WTC11 (cell line): Measurements from ENCODE around the gene ZBTB48. TPM values are rescaled to one million over a fixed set of nuclear protein-coding genes. Genes with fewer than 3 reads are reported as not detected.
A peak's percentile ranks its signal among the peaks of the same experiment; 100 is the strongest.

ENCODE experiments used
- ATAC-seq: fragments of 200-7000 bp; cut with Tn5 transposase; 2 replicates; pipeline ENCODE4 v1.10.0; 2021; ENCODE audit warnings: mild to moderate bottlenecking, moderate library complexity
- CTCF ChIA-PET: fragments of 300-600 bp; sonication (Branson Sonifier 250); formaldehyde crosslinking; loops from one replicate; lab custom pipeline; 2021; ENCODE audit warnings: antibody characterized with exemption; lab: Charles Lee
- POLR2A ChIA-PET: fragments of 350-600 bp; sonication (Branson Sonifier 250); formaldehyde crosslinking; loops from one replicate; lab custom pipeline; 2021; ENCODE audit warnings: antibody characterized with exemption; lab: Charles Lee
- DNase-seq: peaks from one replicate; pipeline ENCODE4 v3.0.0; 2021; ENCODE audit warnings: low spot score
- H3K27ac Mint-ChIP-seq: 2 replicates; pipeline ENCODE4 v1.8.0; 2021; ENCODE audit warnings: mixed read lengths
- H3K27me3 Mint-ChIP-seq: 2 replicates; pipeline ENCODE4 v1.8.0; 2021; ENCODE audit warnings: low read depth, mild to moderate bottlenecking, moderate library complexity, mixed read lengths
- H3K36me3 Mint-ChIP-seq: 2 replicates; pipeline ENCODE4 v1.8.0; 2021; ENCODE audit warnings: mixed read lengths
- H3K4me1 Mint-ChIP-seq: 2 replicates; pipeline ENCODE4 v1.8.0; 2022; ENCODE audit warnings: mixed read lengths
- H3K4me3 Mint-ChIP-seq: 2 replicates; pipeline ENCODE4 v1.8.0; 2021; ENCODE audit warnings: mild to moderate bottlenecking, moderate library complexity, mixed read lengths
- H3K9me3 Mint-ChIP-seq: 2 replicates; pipeline ENCODE4 v1.8.0; 2021; ENCODE audit warnings: mixed read lengths
- ATF2 ChIP-seq: sonication (generic); formaldehyde crosslinking; IDR thresholded peaks from 2 replicates; pipeline ENCODE4 v1.8.1; 2022; ENCODE audit warnings: low read depth, missing genetic modification reagents, borderline replicate concordance
- ATF3 ChIP-seq: sonication (generic); formaldehyde crosslinking; conservative IDR thresholded peaks from 2 replicates; pipeline ENCODE4 v1.8.1; 2022; ENCODE audit warnings: mild to moderate bottlenecking, missing genetic modification reagents
- CBFB ChIP-seq: sonication (generic); formaldehyde crosslinking; IDR thresholded peaks from 2 replicates; pipeline ENCODE4 v1.8.1; 2022; ENCODE audit warnings: mild to moderate bottlenecking, low read depth, missing genetic modification reagents
- CREM ChIP-seq: sonication (generic); formaldehyde crosslinking; IDR thresholded peaks from 2 replicates; pipeline ENCODE4 v1.8.1; 2022; ENCODE audit warnings: mild to moderate bottlenecking, missing genetic modification reagents, moderate library complexity
- E2F5 ChIP-seq: sonication (generic); formaldehyde crosslinking; IDR thresholded peaks from 2 replicates; pipeline ENCODE4 v1.8.1; 2022; ENCODE audit warnings: mild to moderate bottlenecking, moderate library complexity, missing genetic modification reagents
- ERG ChIP-seq: fragments of 250-450 bp; sonication (Bioruptor Pico); IDR thresholded peaks from 2 replicates; pipeline ENCODE4 v1.8.0; 2021; ENCODE audit warnings: mild to moderate bottlenecking
- ESRRA ChIP-seq: sonication (generic); formaldehyde crosslinking; IDR thresholded peaks from 2 replicates; pipeline ENCODE4 v1.8.1; 2022; ENCODE audit warnings: mild to moderate bottlenecking, missing genetic modification reagents, borderline replicate concordance
- GABPB1 ChIP-seq: sonication (generic); formaldehyde crosslinking; IDR thresholded peaks from 2 replicates; pipeline ENCODE4 v1.8.1; 2023; ENCODE audit warnings: mild to moderate bottlenecking, missing genetic modification reagents
- MAX ChIP-seq: sonication (generic); formaldehyde crosslinking; IDR thresholded peaks from 2 replicates; pipeline ENCODE4 v1.8.0; 2022; ENCODE audit warnings: mild to moderate bottlenecking, missing genetic modification reagents
- MXD4 ChIP-seq: fragments of 250-450 bp; sonication (Bioruptor Pico); IDR thresholded peaks from 2 replicates; pipeline ENCODE4 v1.8.0; 2021; ENCODE audit warnings: mild to moderate bottlenecking, moderate library complexity, borderline replicate concordance
- NR1H2 ChIP-seq: sonication (generic); formaldehyde crosslinking; IDR thresholded peaks from 2 replicates; pipeline ENCODE4 v1.9.0; 2021; ENCODE audit warnings: mild to moderate bottlenecking, moderate library complexity, missing genetic modification reagents
- OVOL2 ChIP-seq: fragments of 250-450 bp; sonication (Bioruptor Pico); IDR thresholded peaks from 2 replicates; pipeline ENCODE4 v1.9.0; 2021; ENCODE audit warnings: mild to moderate bottlenecking, borderline replicate concordance
- SOX15 ChIP-seq: fragments of 250-450 bp; sonication (Bioruptor Pico); IDR thresholded peaks from 2 replicates; pipeline ENCODE4 v1.9.0; 2021; ENCODE audit warnings: mild to moderate bottlenecking
- TP53 ChIP-seq: sonication (generic); formaldehyde crosslinking; IDR thresholded peaks from 2 replicates; pipeline ENCODE4 v1.8.1; 2023; ENCODE audit warnings: mild to moderate bottlenecking, missing genetic modification reagents
- USF1 ChIP-seq: sonication (generic); formaldehyde crosslinking; IDR thresholded peaks from 2 replicates; pipeline ENCODE4 v1.8.0; 2022; ENCODE audit warnings: mild to moderate bottlenecking, missing genetic modification reagents
- ZBTB21 ChIP-seq: sonication (generic); formaldehyde crosslinking; IDR thresholded peaks from 2 replicates; pipeline ENCODE4 v1.8.1; 2023; ENCODE audit warnings: mild to moderate bottlenecking, missing genetic modification reagents, borderline replicate concordance
- ZNF121 ChIP-seq: sonication (generic); formaldehyde crosslinking; IDR thresholded peaks from 2 replicates; pipeline ENCODE4 v1.8.0; 2023; ENCODE audit warnings: missing genetic modification reagents
- ZNF232 ChIP-seq: sonication (generic); formaldehyde crosslinking; IDR thresholded peaks from 2 replicates; pipeline ENCODE4 v1.8.0; 2022; ENCODE audit warnings: mild to moderate bottlenecking, missing genetic modification reagents
- ZNF396 ChIP-seq: fragments of 250-450 bp; sonication (Bioruptor Pico); IDR thresholded peaks from 2 replicates; pipeline ENCODE4 v1.8.0; 2021; ENCODE audit warnings: mild to moderate bottlenecking, moderate library complexity, borderline replicate concordance
- ZNF512 ChIP-seq: sonication (generic); formaldehyde crosslinking; IDR thresholded peaks from 2 replicates; pipeline ENCODE4 v1.8.1; 2022; ENCODE audit warnings: missing genetic modification reagents, borderline replicate concordance
- total RNA-seq: library from RNA; stranded (reverse); gene quantifications from 3 replicates; pipeline ENCODE4 v1.2.3, GENCODE V29; 2021

The ZBTB48 gene
- total RNA-seq, 1 experiment from 2014 or later: 29.1 TPM

- Mint-ChIP-seq H3K27ac (no peak overlapping the region; the same call in 1 of the 2 replicates), H3K36me3 (peaks cover 54% of the 10 kb centered on the region), H3K4me3 (no peak overlapping the region), H3K4me1 (peaks cover 10% of the 10 kb centered on the region), H3K27me3 (no peaks in the 10 kb centered on the region), H3K9me3 (no peaks in the 10 kb centered on the region)
- ChIA-PET POLR2A (no interaction called here), CTCF (no interaction called here)
- no peak for DNase-seq
- ATAC-seq: no peak
- TF ChIP-seq E2F5 (CRISPR knock-in tag) (no peak), ESRRA (CRISPR knock-in tag) (no peak), ZNF232 (no peak), ZNF121 (no peak)
Measured at GRCh38 chr1:6619045-6619444, 39.3 kb downstream of the ZBTB48 start.

GRCh38 chr1:6621429-6622391 lies 41.9 kb downstream of the ZBTB48 start:
- DNase-seq: no peak
- peak overlapping the region; percentile 79; the same call in 1 of the 2 replicates for H3K27ac Mint-ChIP-seq
- ChIA-PET CTCF (interaction anchor here (1.2 kb wide), 2 partner anchors 18 to 20 kb away, joined by 3 read pairs; no protein-coding TSS in a partner anchor), POLR2A (interaction anchor here (1.5 kb wide), 1 partner anchor 20 kb away, joined by 4 read pairs; no protein-coding TSS in a partner anchor)
- H3K36me3 Mint-ChIP-seq: peaks cover 51% of the 10 kb centered on the region
- ATAC-seq: no peak
- TF ChIP-seq NR1H2 (CRISPR knock-in tag) (no peak), SOX15 (no peak), TP53 (CRISPR knock-in tag) (no peak), MXD4 (no peak), ZNF396 (CRISPR knock-in tag) (no peak), ZBTB21 (no peak), ATF3 (CRISPR knock-in tag) (no peak)
- no peaks in the 10 kb centered on the region; the same call in 1 of the 2 replicates for H3K27me3 Mint-ChIP-seq
- H3K9me3 Mint-ChIP-seq: no peaks in the 10 kb centered on the region
- peaks cover 14% of the 10 kb centered on the region for H3K4me1 Mint-ChIP-seq
- no peak overlapping the region for H3K4me3 Mint-ChIP-seq

GRCh38 chr1:6622396-6623152 lies 42.8 kb downstream of the ZBTB48 start:
- Mint-ChIP-seq H3K4me1 (peaks cover 14% of the 10 kb centered on the region), H3K9me3 (no peaks in the 10 kb centered on the region), H3K36me3 (peaks cover 51% of the 10 kb centered on the region), H3K27me3 (no peaks in the 10 kb centered on the region; the same call in 1 of the 2 replicates), H3K27ac (peak overlapping the region; percentile 79; the same call in 1 of the 2 replicates), H3K4me3 (no peak overlapping the region)
- ChIA-PET POLR2A (no interaction called here), CTCF (interaction anchor here (1.2 to 1.6 kb wide), 2 partner anchors 21 to 68 kb away, joined by 3 read pairs; partner anchors contain the start of gene TAS1R1)
- no peak for DNase-seq
- no peak for ATAC-seq
- no peak for TF ChIP-seq ATF2
- TF ChIP-seq OVOL2 (CRISPR knock-in tag): no peak
- no peak for TF ChIP-seq USF1
- no peak for TF ChIP-seq ZNF512 (CRISPR knock-in tag)
- no peak for TF ChIP-seq CREM (CRISPR knock-in tag)
- TF ChIP-seq GABPB1: no peak
- TF ChIP-seq CBFB (CRISPR knock-in tag): no peak
- TF ChIP-seq MAX (CRISPR knock-in tag): no peak
- no peak for TF ChIP-seq ERG (CRISPR knock-in tag)
- no peak for TF ChIP-seq ZNF232
